Panc1 (cell line): ENCODE results near the gene OR11H6. TPM values are rescaled to one million over a fixed set of nuclear protein-coding genes. Genes with fewer than 3 reads are reported as not detected.
"Not testable (repeated sequence)": the region's sequence is repeated elsewhere in the genome, so short reads cannot be mapped to it uniquely, and the experiment has no call there.

Experiments
- ATAC-seq: fragments of 200-7000 bp; cut with Tn5 transposase; 2 replicates; pipeline ENCODE4 v1.9.1; 2020; ENCODE audit warnings: mild to moderate bottlenecking, moderate library complexity
- BruUV-seq: library from RNA; stranded (reverse); fragments of 400-500 nt; replicated peaks from 2 replicates; lab custom pipeline; 2021; lab: Mats Ljungman, UMichigan
- CTCF ChIA-PET: fragments of 300-600 bp; sonication (Branson Sonifier 250); formaldehyde crosslinking; loops from one replicate; lab custom pipeline; 2022; ENCODE audit warnings: antibody characterized with exemption; lab: Charles Lee
- POLR2A ChIA-PET: fragments of 300-600 bp; sonication (Branson Sonifier 250); formaldehyde crosslinking; loops from one replicate; lab custom pipeline; 2022; ENCODE audit warnings: antibody characterized with exemption; lab: Charles Lee
- DNase-seq: peaks from one replicate; pipeline ENCODE4 v3.0.0-alpha.2; 2010; ENCODE audit warnings: low read depth, low spot score
- H3K27ac ChIP-seq: 2 replicates; pipeline ENCODE4 v1.5.1; 2011; ENCODE audit warnings: mild to moderate bottlenecking, low read length, inconsistent platforms
- H3K27me3 ChIP-seq: fragments of 200-500 bp; sonication (Bioruptor generic); 2 replicates; pipeline ENCODE4 v1.6.0; 2014; ENCODE audit warnings: low read length, inconsistent platforms; ENCODE audit not compliant: control insufficient read depth, insufficient read depth
- H3K36me3 ChIP-seq: fragments of 200-500 bp; sonication (Bioruptor generic); 2 replicates; pipeline ENCODE4 v1.5.1; 2014; ENCODE audit warnings: inconsistent platforms, mild to moderate bottlenecking, low read length, moderate library complexity; ENCODE audit not compliant: control insufficient read depth, insufficient read depth
- H3K4me1 ChIP-seq: 2 replicates; pipeline ENCODE4 v1.5.1; 2011; ENCODE audit warnings: inconsistent platforms, mild to moderate bottlenecking, low read length, moderate library complexity; ENCODE audit not compliant: control insufficient read depth, insufficient read depth
- H3K4me3 ChIP-seq, 2 experiments: 2 replicates each; pipeline ENCODE4 v1.5.1; 2011 to 2012; ENCODE audit warnings: low read depth in 2 of 2, low read length in 2 of 2, mild to moderate bottlenecking in 2 of 2, inconsistent platforms in 1 of 2, moderate library complexity in 1 of 2
- H3K9me3 ChIP-seq: fragments of 200-500 bp; sonication (Bioruptor generic); 2 replicates; pipeline ENCODE4 v1.5.1; 2014; ENCODE audit warnings: low read depth, mild to moderate bottlenecking, inconsistent platforms, low read length, moderate library complexity; ENCODE audit not compliant: control insufficient read depth, insufficient read depth
- POLR2AphosphoS5 ChIP-seq: IDR thresholded peaks from 2 replicates; pipeline ENCODE4 v1.6.1; 2012; ENCODE audit warnings: mild to moderate bottlenecking, low read depth, low read length, moderate library complexity
- SIN3A ChIP-seq: IDR thresholded peaks from 2 replicates; pipeline ENCODE4 v1.6.1; 2012; ENCODE audit warnings: low read depth, mild to moderate bottlenecking, low read length, moderate library complexity, borderline replicate concordance; ENCODE audit not compliant: insufficient read depth
- TCF7L2 ChIP-seq: IDR thresholded peaks from 2 replicates; pipeline ENCODE4 v1.6.1; 2011; ENCODE audit warnings: mild to moderate bottlenecking, low read depth, low read length, inconsistent platforms
- in situ Hi-C: cut with HindIII; loops from 2 replicates; pipeline ENCODE4 v1.10.0; 2016; ENCODE audit warnings: low sequenced_read_pairs, low pct_unique_long_range_greater_than_20kb
- intact Hi-C: fragments of 100-400 bp; cut with micrococcal nuclease; formaldehyde crosslinking; loops from one replicate; pipeline ENCODE4 v1.10.0; 2022; ENCODE audit not compliant: unreplicated experiment
- total RNA-seq: library from RNA; stranded (reverse); gene quantifications from one replicate; pipeline ENCODE4 v1.2.1, GENCODE V29; 2021; ENCODE audit not compliant: unreplicated experiment
- TF ChIP-seq, protein P1 (sequence below): fragments of 450-650 bp; IDR thresholded peaks from 2 replicates; pipeline ENCODE4 v1.5.1; 2017; ENCODE audit warnings: mild to moderate bottlenecking
- TF ChIP-seq, protein P2 (sequence below), 2 experiments: IDR thresholded peaks; 2 replicates each; pipeline ENCODE4 v1.6.1; 2011 to 2012; ENCODE audit warnings: low read depth in 2 of 2, control low read depth in 1 of 2, low read length in 1 of 2, mild to moderate bottlenecking in 1 of 2, moderate library complexity in 1 of 2; ENCODE audit not compliant: insufficient read depth in 1 of 2

The OR11H6 gene
- total RNA-seq, 1 experiment from 2014 or later: not detected

DNA sequence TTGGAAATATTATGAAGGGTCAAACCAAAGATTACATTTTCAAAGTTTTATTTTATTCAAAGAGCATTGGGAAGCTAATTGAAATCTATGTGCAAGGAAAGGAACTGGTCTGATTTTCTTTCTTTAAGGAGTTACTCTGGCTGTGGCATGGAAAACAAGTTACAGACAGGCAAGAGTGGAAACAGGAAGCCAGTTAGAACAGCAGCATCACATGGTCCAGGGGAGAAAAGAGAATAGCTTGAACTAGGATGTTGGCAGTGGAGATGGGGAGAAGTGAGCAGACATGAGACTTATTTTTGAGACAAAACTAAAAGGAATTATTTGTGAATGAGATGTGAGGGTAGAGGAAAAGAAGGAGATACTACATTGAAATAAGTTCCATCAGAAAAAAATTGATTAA is 29.4 kb upstream of the OR11H6 start:
- H3K9me3 ChIP-seq: no peaks in the 10 kb centered on the region
- no peak overlapping the region for H3K4me3 ChIP-seq
- TF ChIP-seq POLR2AphosphoS5: no peak
- no peak for TF ChIP-seq SIN3A
- TF ChIP-seq, protein P1, sequence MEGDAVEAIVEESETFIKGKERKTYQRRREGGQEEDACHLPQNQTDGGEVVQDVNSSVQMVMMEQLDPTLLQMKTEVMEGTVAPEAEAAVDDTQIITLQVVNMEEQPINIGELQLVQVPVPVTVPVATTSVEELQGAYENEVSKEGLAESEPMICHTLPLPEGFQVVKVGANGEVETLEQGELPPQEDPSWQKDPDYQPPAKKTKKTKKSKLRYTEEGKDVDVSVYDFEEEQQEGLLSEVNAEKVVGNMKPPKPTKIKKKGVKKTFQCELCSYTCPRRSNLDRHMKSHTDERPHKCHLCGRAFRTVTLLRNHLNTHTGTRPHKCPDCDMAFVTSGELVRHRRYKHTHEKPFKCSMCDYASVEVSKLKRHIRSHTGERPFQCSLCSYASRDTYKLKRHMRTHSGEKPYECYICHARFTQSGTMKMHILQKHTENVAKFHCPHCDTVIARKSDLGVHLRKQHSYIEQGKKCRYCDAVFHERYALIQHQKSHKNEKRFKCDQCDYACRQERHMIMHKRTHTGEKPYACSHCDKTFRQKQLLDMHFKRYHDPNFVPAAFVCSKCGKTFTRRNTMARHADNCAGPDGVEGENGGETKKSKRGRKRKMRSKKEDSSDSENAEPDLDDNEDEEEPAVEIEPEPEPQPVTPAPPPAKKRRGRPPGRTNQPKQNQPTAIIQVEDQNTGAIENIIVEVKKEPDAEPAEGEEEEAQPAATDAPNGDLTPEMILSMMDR: no peak
- no peak for TF ChIP-seq TCF7L2
- TF ChIP-seq, protein P2, sequence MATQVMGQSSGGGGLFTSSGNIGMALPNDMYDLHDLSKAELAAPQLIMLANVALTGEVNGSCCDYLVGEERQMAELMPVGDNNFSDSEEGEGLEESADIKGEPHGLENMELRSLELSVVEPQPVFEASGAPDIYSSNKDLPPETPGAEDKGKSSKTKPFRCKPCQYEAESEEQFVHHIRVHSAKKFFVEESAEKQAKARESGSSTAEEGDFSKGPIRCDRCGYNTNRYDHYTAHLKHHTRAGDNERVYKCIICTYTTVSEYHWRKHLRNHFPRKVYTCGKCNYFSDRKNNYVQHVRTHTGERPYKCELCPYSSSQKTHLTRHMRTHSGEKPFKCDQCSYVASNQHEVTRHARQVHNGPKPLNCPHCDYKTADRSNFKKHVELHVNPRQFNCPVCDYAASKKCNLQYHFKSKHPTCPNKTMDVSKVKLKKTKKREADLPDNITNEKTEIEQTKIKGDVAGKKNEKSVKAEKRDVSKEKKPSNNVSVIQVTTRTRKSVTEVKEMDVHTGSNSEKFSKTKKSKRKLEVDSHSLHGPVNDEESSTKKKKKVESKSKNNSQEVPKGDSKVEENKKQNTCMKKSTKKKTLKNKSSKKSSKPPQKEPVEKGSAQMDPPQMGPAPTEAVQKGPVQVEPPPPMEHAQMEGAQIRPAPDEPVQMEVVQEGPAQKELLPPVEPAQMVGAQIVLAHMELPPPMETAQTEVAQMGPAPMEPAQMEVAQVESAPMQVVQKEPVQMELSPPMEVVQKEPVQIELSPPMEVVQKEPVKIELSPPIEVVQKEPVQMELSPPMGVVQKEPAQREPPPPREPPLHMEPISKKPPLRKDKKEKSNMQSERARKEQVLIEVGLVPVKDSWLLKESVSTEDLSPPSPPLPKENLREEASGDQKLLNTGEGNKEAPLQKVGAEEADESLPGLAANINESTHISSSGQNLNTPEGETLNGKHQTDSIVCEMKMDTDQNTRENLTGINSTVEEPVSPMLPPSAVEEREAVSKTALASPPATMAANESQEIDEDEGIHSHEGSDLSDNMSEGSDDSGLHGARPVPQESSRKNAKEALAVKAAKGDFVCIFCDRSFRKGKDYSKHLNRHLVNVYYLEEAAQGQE (IDR thresholded peaks at IDR 0.05; ENCODE audit: insufficient read depth in 1 of 2, low read depth in 2 of 2, low read length in 1 of 2): no peak
- ChIA-PET POLR2A (no interaction called here), CTCF (no interaction called here)
- intact Hi-C loops (no loop called here), in situ Hi-C loops (no loop called here)
- H3K27ac ChIP-seq: no peak overlapping the region
- H3K4me1 ChIP-seq: no peaks in the 10 kb centered on the region
- no TSS peak for BruUV-seq
- no peaks in the 10 kb centered on the region for H3K27me3 ChIP-seq
- no peaks in the 10 kb centered on the region for H3K36me3 ChIP-seq
- ATAC-seq: no peak
- no peak for DNase-seq

DNA sequence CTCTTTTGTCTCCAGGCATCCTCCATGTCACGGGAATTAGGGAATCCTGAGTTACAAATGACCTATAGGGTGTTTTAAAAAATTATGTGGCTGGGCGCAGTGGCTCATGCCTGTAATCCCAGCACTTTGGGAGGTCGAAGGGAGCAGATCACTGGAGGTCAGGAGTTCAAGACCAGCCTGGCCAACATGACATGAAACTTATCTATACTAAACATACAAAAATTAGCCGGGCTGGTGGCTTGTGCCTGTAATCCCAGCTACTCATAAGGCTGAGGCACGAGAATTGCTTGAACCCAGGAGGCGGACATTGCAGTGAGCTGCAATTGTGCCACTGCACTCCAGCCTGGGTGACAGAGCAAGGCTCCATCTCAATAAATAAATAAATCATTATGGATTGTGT is 28.3 kb upstream of the OR11H6 start:
- in situ Hi-C loops, ATAC-seq, POLR2A ChIA-PET, H3K4me1 ChIP-seq, DNase-seq, CTCF ChIA-PET, H3K36me3 ChIP-seq, H3K4me3 ChIP-seq, BruUV-seq, H3K9me3 ChIP-seq, H3K27ac ChIP-seq, intact Hi-C loops, H3K27me3 ChIP-seq: not testable (repeated sequence)

- Histone ChIP-seq H3K36me3 (no peaks in the 10 kb centered on the region), H3K9me3 (no peaks in the 10 kb centered on the region), H3K4me1 (no peaks in the 10 kb centered on the region), H3K4me3 (no peak overlapping the region), H3K27ac (no peak overlapping the region), H3K27me3 (no peaks in the 10 kb centered on the region)
- ChIA-PET CTCF (no interaction called here), POLR2A (no interaction called here)
- no TSS peak for BruUV-seq
- TF ChIP-seq TCF7L2: no peak
- no peak for TF ChIP-seq SIN3A
- TF ChIP-seq, protein P2 (IDR thresholded peaks at IDR 0.05; ENCODE audit: insufficient read depth in 1 of 2, low read depth in 2 of 2, low read length in 1 of 2): no peak
- TF ChIP-seq, protein P1: no peak
- no peak for TF ChIP-seq POLR2AphosphoS5
- intact Hi-C loops: no loop called here
- in situ Hi-C loops: no loop called here
- no peak for ATAC-seq
- no peak for DNase-seq
Measured at GRCh38 chr14:20195911-20196310, 27.6 kb upstream of the OR11H6 start.
